ENCODE measurements around the gene SCAMP3. TPM values are rescaled to one million over a fixed set of nuclear protein-coding genes. Genes with fewer than 3 reads are reported as not detected.
A peak's percentile ranks its signal among the peaks of the same experiment; 100 is the strongest.

The SCAMP3 gene
- total RNA-seq (2021; ENCODE audit: unreplicated experiment): 64.2 TPM
- 69.6 and 72.5 TPM in 2 replicates for polyA plus RNA-seq (2012)
- percentile 64 among the genes with signal in this experiment for Bru-seq, nascent RNA
- percentile 91 among the genes with signal in this experiment for BruChase-seq, experiment 1, labeled RNA remaining after a 6-hour chase
- BruChase-seq, experiment 2, labeled RNA remaining after a 2-hour chase: percentile 86 among the genes with signal in this experiment
- long read RNA-seq, transcript SCAMP3-201 (9 exons, 1,446 nt): major isoform, 55 of 101 reads
- long read RNA-seq, transcript SCAMP3-202 (8 exons, 1,537 nt): minor isoform, 12 of 101 reads
- long read RNA-seq, partial matches to known transcripts: 8 of 101 reads
- long read RNA-seq, other reads (novel, unspliced or antisense): 26 of 101 reads

- H4K20me1 ChIP-seq (ENCODE audit: insufficient read depth): no peaks in the 10 kb centered on the region
- peak; percentile 97 for DNase-seq (ENCODE audit: low read depth, low spot score)
- intact Hi-C loops (cut with micrococcal nuclease): no loop called here
- H3K9me2 ChIP-seq (ENCODE audit: insufficient read depth): no peaks in the 10 kb centered on the region
- ChIA-PET CTCF (interaction anchor here (1.5 to 1.7 kb wide), 2 partner anchors 11 to 62 kb away, joined by 3 to 13 read pairs; no protein-coding TSS in a partner anchor), RAD21 (ENCODE audit: low non-redundant PET in 1 of 2, low total read pairs in 2 of 2, uncharacterized antibody in 2 of 2, unreplicated experiment in 2 of 2) (interaction anchor here (0.9 to 1.2 kb wide), 2 partner anchors 11 to 62 kb away, joined by 3 read pairs; no protein-coding TSS in a partner anchor), POLR2A (interaction anchor here (1.0 to 2.1 kb wide), 2 partner anchors 11 kb away, joined by 3 to 19 read pairs; partner anchors contain the start of gene CLK2)
- peaks cover 7 to 15% of the 10 kb centered on the region in 2 experiments; a peak in 3 of 4 replicates for H3K4me1 ChIP-seq (ENCODE audit: control insufficient read depth in 1 of 2, insufficient read depth in 2 of 2, low read length in 2 of 2)
- TF ChIP-seq MAX (IDR thresholded peaks at IDR 0.05) (peak; percentile 95), FOSL1 (IDR thresholded peaks at IDR 0.05; ENCODE audit: low read depth) (no peak), SP1 (IDR thresholded peaks at IDR 0.05; ENCODE audit: low read depth) (peak; percentile 81), REST (IDR thresholded peaks at IDR 0.05; ENCODE audit: low read depth) (no peak), SRF (IDR thresholded peaks at IDR 0.05; ENCODE audit: low read depth) (no peak), CEBPB (IDR thresholded peaks at IDR 0.05; ENCODE audit: low read depth) (no peak), SIN3A (IDR thresholded peaks at IDR 0.05; ENCODE audit: low read depth) (peak; percentile 60), ELF1 (IDR thresholded peaks at IDR 0.05; ENCODE audit: borderline replicate concordance, low read depth) (no peak; the same call in 1 of the 2 replicates), JUND (IDR thresholded peaks at IDR 0.05) (no peak; the same call in 1 of the 2 replicates), CBX3 (IDR thresholded peaks at IDR 0.05; ENCODE audit: low read depth) (no peak), ZBTB33 (IDR thresholded peaks at IDR 0.05; ENCODE audit: extremely low read depth, insufficient replicate concordance, low read length) (peak; percentile 91), YY1 (IDR thresholded peaks at IDR 0.05; ENCODE audit: extremely low read depth, insufficient replicate concordance, low read depth, low read length) (peak; percentile 67), POLR2A (IDR thresholded peaks at IDR 0.05; ENCODE audit: borderline replicate concordance, extremely low read depth, insufficient read depth, insufficient read length) (peak; percentile 40), ZFX (IDR thresholded peaks at IDR 0.05) (peak; percentile 56; the same call in 1 of the 2 replicates), POLR2AphosphoS5 (IDR thresholded peaks at IDR 0.05; ENCODE audit: low read depth, low read length) (peak; percentile 94), ATF3 (IDR thresholded peaks at IDR 0.05) (no peak)
- peak; percentile 95 for ATAC-seq
- peak within 1 kb of the TSS; percentile 68 for H3K27ac ChIP-seq (ENCODE audit: low read depth, low read length)
- peak within 1 kb of the TSS; percentile 92 to 94 for H3K4me3 ChIP-seq (replicated peaks in 1 of 2; ENCODE audit: low read depth in 1 of 2, low read length in 2 of 2)
- no peak within 1 kb of the TSS for H2AFZ ChIP-seq (ENCODE audit: low read depth, low read length, poor library complexity, severe bottlenecking)
- H3K36me3 ChIP-seq (ENCODE audit: control insufficient read depth in 1 of 2, insufficient read depth in 2 of 2, low read length in 2 of 2): peaks cover 39 to 47% of the 10 kb centered on the region in 2 experiments; a peak in 3 of 4 replicates
- H3K27me3 ChIP-seq (ENCODE audit: insufficient read depth, low read length): no peaks in the 10 kb centered on the region
- H3K9me3 ChIP-seq (ENCODE audit: control insufficient read depth in 1 of 2, insufficient read depth in 1 of 2, low read depth in 1 of 2, low read length in 2 of 2): no peaks in the 10 kb centered on the region
- H3K9ac ChIP-seq (ENCODE audit: low read length): peak within 1 kb of the TSS; percentile 68
- peaks cover 17% of the 10 kb centered on the region for H3K79me2 ChIP-seq (ENCODE audit: insufficient read depth, low read length)
- BruUV-seq (replicated peaks): TSS peak; percentile 40
- H3K4me2 ChIP-seq (ENCODE audit: low read length): peak within 1 kb of the TSS; percentile 93
These were observed at the start of gene SCAMP3 for GRCh38 chr1:155261852-155262673. Gene SCAMP3, minus strand, starts transcription at chr1:155262360. Its CDS starts 209 bp downstream, at chr1:155262151.
